HCT116 (cell line): ENCODE data around the gene SNTB2. TPM values are rescaled to one million over a fixed set of nuclear protein-coding genes. Genes with fewer than 3 reads are reported as not detected.

Experiments
- ATAC-seq: fragments of 200-7000 bp; cut with Tn5 transposase; 2 replicates; pipeline ENCODE4 v1.9.1; 2020; ENCODE audit warnings: mild to moderate bottlenecking, moderate library complexity
- BruUV-seq: library from RNA; stranded (reverse); fragments of 400-500 nt; replicated peaks from 2 replicates; lab custom pipeline; 2021; lab: Mats Ljungman, UMichigan
- CTCF ChIA-PET: fragments of 300-600 bp; sonication (Branson Sonifier 250); formaldehyde crosslinking; loops from one replicate; lab custom pipeline; 2021; ENCODE audit warnings: antibody characterized with exemption; lab: Charles Lee
- POLR2A ChIA-PET: fragments of 300-600, 350-600 bp; sonication (Branson Sonifier 250); formaldehyde crosslinking; loops from one replicate; lab custom pipeline; 2021; ENCODE audit warnings: antibody characterized with exemption; lab: Charles Lee
- RAD21 ChIA-PET, 2 experiments: fragments of 300-600 bp; sonication (Branson Sonifier 250); formaldehyde crosslinking; loops; one replicate each; lab custom pipeline; 2023; ENCODE audit warnings: low total read pairs in 2 of 2; ENCODE audit not compliant: uncharacterized antibody in 2 of 2, unreplicated experiment in 2 of 2, low non-redundant PET in 1 of 2; lab: Charles Lee
- DNase-seq: peaks from one replicate; pipeline ENCODE4 v3.0.0-alpha.2; 2010; ENCODE audit warnings: low read depth, low spot score
- H2AFZ ChIP-seq: fragments of 200-600 bp; shearing (Covaris generic), sonication (generic); 2 replicates; pipeline ENCODE4 v1.6.1; 2017; ENCODE audit warnings: low read depth, mixed run types, mixed read lengths, antibody characterized with exemption, low read length; ENCODE audit not compliant: poor library complexity, severe bottlenecking
- H3K27ac ChIP-seq: 2 replicates; pipeline ENCODE4 v1.5.1; 2012; ENCODE audit warnings: low read depth, low read length
- H3K27me3 ChIP-seq: fragments of 200-600 bp; sonication (generic); 2 replicates; pipeline ENCODE4 v1.6.1; 2016; ENCODE audit warnings: mixed run types, low read length, mixed read lengths; ENCODE audit not compliant: insufficient read depth
- H3K36me3 ChIP-seq, 2 experiments: fragments of 200-500 bp in 1 of 2; fragments of 200-600 bp in 1 of 2; sonication (Bioruptor generic) in 1 of 2; sonication (generic) in 1 of 2; 2 replicates each; pipeline versions ENCODE4 v1.5.1 to v1.6.1; 2014 to 2016; ENCODE audit warnings: low read length in 2 of 2, inconsistent platforms in 1 of 2, mixed read lengths in 1 of 2, mixed run types in 1 of 2; ENCODE audit not compliant: insufficient read depth in 2 of 2, control insufficient read depth in 1 of 2
- H3K4me1 ChIP-seq, 2 experiments: fragments of 200-600 bp in 1 of 2; sonication (generic) in 1 of 2; 2 replicates each; pipeline versions ENCODE4 v1.5.1 to v1.6.1; 2012 to 2017; ENCODE audit warnings: low read length in 2 of 2, inconsistent platforms in 1 of 2, mild to moderate bottlenecking in 1 of 2, mixed read lengths in 1 of 2, mixed run types in 1 of 2, moderate library complexity in 1 of 2; ENCODE audit not compliant: insufficient read depth in 2 of 2, control insufficient read depth in 1 of 2
- H3K4me2 ChIP-seq: fragments of 200-600 bp; sonication (generic); 2 replicates; pipeline ENCODE4 v1.6.1; 2017; ENCODE audit warnings: mixed run types, low read length, mixed read lengths
- H3K4me3 ChIP-seq, 2 experiments: fragments of 200-600 bp in 1 of 2; sonication (generic) in 1 of 2; replicated peaks in 1 of 2; 2 replicates each; pipeline ENCODE4 v1.5.1; 2011 to 2016; ENCODE audit warnings: low read length in 2 of 2, control low read depth in 1 of 2, low read depth in 1 of 2, mild to moderate bottlenecking in 1 of 2, mixed read lengths in 1 of 2, mixed run types in 1 of 2
- H3K79me2 ChIP-seq: fragments of 200-600 bp; sonication (generic); 2 replicates; pipeline ENCODE4 v1.6.1; 2017; ENCODE audit warnings: mild to moderate bottlenecking, mixed run types, low read length, moderate library complexity, mixed read lengths; ENCODE audit not compliant: insufficient read depth
- H3K9ac ChIP-seq: fragments of 200-600 bp; sonication (generic); 2 replicates; pipeline ENCODE4 v1.6.1; 2016; ENCODE audit warnings: low read length, mixed read lengths
- H3K9me2 ChIP-seq: fragments of 200-600 bp; sonication (generic), shearing (Covaris generic); 2 replicates; pipeline ENCODE4 v1.6.1; 2017; ENCODE audit warnings: mixed run types, mild to moderate bottlenecking, moderate library complexity; ENCODE audit not compliant: insufficient read depth
- H3K9me3 ChIP-seq, 2 experiments: fragments of 200-500 bp in 1 of 2; fragments of 200-600 bp in 1 of 2; sonication (Bioruptor generic) in 1 of 2; sonication (generic) in 1 of 2; 2 replicates each; pipeline ENCODE4 v1.6.1; 2014 to 2017; ENCODE audit warnings: low read length in 2 of 2, mixed read lengths in 2 of 2, inconsistent platforms in 1 of 2, low read depth in 1 of 2, mild to moderate bottlenecking in 1 of 2, mixed run types in 1 of 2, moderate library complexity in 1 of 2; ENCODE audit not compliant: control insufficient read depth in 1 of 2, insufficient read depth in 1 of 2
- H4K20me1 ChIP-seq: fragments of 200-600 bp; sonication (generic), shearing (Covaris generic); 2 replicates; pipeline ENCODE4 v1.6.1; 2017; ENCODE audit warnings: mixed run types, mild to moderate bottlenecking, moderate library complexity; ENCODE audit not compliant: insufficient read depth
- CBX3 ChIP-seq: IDR thresholded peaks from 2 replicates; pipeline ENCODE4 v1.6.1; 2012; ENCODE audit warnings: low read depth
- CEBPB ChIP-seq: IDR thresholded peaks from 2 replicates; pipeline ENCODE4 v1.6.1; 2012; ENCODE audit warnings: low read depth
- CTCF ChIP-seq, 3 experiments: fragments of 200-600 bp in 1 of 3; sonication (generic) in 1 of 3; IDR thresholded peaks in 2 of 3; conservative IDR thresholded peaks in 1 of 3; 2 replicates each; pipeline ENCODE4 v1.5.1; 2012 to 2017; ENCODE audit warnings: low read depth in 2 of 3, low read length in 2 of 3, antibody characterized with exemption in 1 of 3, borderline replicate concordance in 1 of 3, control low read depth in 1 of 3, mild to moderate bottlenecking in 1 of 3, mixed read lengths in 1 of 3, mixed run types in 1 of 3, moderate library complexity in 1 of 3; ENCODE audit not compliant: insufficient read depth in 1 of 3
- ELF1 ChIP-seq: IDR thresholded peaks from 2 replicates; pipeline ENCODE4 v1.6.1; 2012; ENCODE audit warnings: low read depth, borderline replicate concordance
- FOSL1 ChIP-seq: IDR thresholded peaks from 2 replicates; pipeline ENCODE4 v1.6.1; 2012; ENCODE audit warnings: low read depth
- JUND ChIP-seq: IDR thresholded peaks from 2 replicates; pipeline ENCODE4 v1.6.1; 2012
- POLR2A ChIP-seq: IDR thresholded peaks from 2 replicates; pipeline ENCODE4 v1.7.0; 2011; ENCODE audit warnings: borderline replicate concordance; ENCODE audit not compliant: insufficient read depth, insufficient read length; ENCODE audit errors: extremely low read depth
- POLR2AphosphoS5 ChIP-seq: IDR thresholded peaks from 2 replicates; pipeline ENCODE4 v1.6.1; 2011; ENCODE audit warnings: mild to moderate bottlenecking, low read depth, low read length, moderate library complexity
- RAD21 ChIP-seq: IDR thresholded peaks from 2 replicates; pipeline ENCODE4 v1.6.1; 2012; ENCODE audit warnings: low read depth, mild to moderate bottlenecking
- REST ChIP-seq: IDR thresholded peaks from 2 replicates; pipeline ENCODE4 v1.6.1; 2012; ENCODE audit warnings: low read depth
- SIN3A ChIP-seq: IDR thresholded peaks from 2 replicates; pipeline ENCODE4 v1.6.1; 2012; ENCODE audit warnings: low read depth
- SP1 ChIP-seq: IDR thresholded peaks from 2 replicates; pipeline ENCODE4 v1.6.1; 2012; ENCODE audit warnings: low read depth
- SRF ChIP-seq: IDR thresholded peaks from 2 replicates; pipeline ENCODE4 v1.6.1; 2012; ENCODE audit warnings: low read depth
- YY1 ChIP-seq: IDR thresholded peaks from 2 replicates; pipeline ENCODE4 v1.6.1; 2011; ENCODE audit warnings: low read length, low read depth, moderate library complexity, mild to moderate bottlenecking; ENCODE audit not compliant: insufficient replicate concordance; ENCODE audit errors: extremely low read depth
- ZFX ChIP-seq: fragments of 450-650 bp; IDR thresholded peaks from 2 replicates; pipeline ENCODE4 v1.6.1; 2017
- ZNF274 ChIP-seq: fragments of 200-500 bp; sonication (Bioruptor generic); IDR thresholded peaks from 2 replicates; pipeline ENCODE4 v1.6.1; 2014; ENCODE audit warnings: mild to moderate bottlenecking, low read depth, low read length, inconsistent platforms
- intact Hi-C: fragments of 100-400 bp; cut with micrococcal nuclease; formaldehyde crosslinking; loops from 2 replicates; pipeline ENCODE4 v1.10.0; 2022
- total RNA-seq: library from RNA; stranded (reverse); gene quantifications from one replicate; pipeline ENCODE4 v1.2.1, GENCODE V29; 2021; ENCODE audit not compliant: unreplicated experiment
- TF ChIP-seq, protein P1 (sequence below): IDR thresholded peaks from 2 replicates; pipeline ENCODE4 v1.6.1; 2011; ENCODE audit warnings: mild to moderate bottlenecking, low read length, moderate library complexity; ENCODE audit not compliant: insufficient replicate concordance; ENCODE audit errors: extremely low read depth
- TF ChIP-seq, protein P2 (sequence below): IDR thresholded peaks from 2 replicates; pipeline ENCODE4 v1.6.1; 2012

SNTB2 gene
- total RNA-seq, 1 experiment from 2014 or later = 38.1 TPM

GRCh38 chr16:69169051-69169450 lies 17.9 kb upstream of the SNTB2 start:
- POLR2A ChIA-PET = no interaction called here
- no TSS peak for BruUV-seq
- Histone ChIP-seq H3K36me3 (peaks cover 33 to 58% of the 10 kb centered on the region in 2 experiments), H3K27ac (no peak overlapping the region), H3K79me2 (peaks cover 15% of the 10 kb centered on the region; the same call in 1 of the 2 replicates), H3K27me3 (no peaks in the 10 kb centered on the region), H3K4me3 (no peak overlapping the region), H3K9me3 (no peaks in the 10 kb centered on the region), H3K9me2 (no peaks in the 10 kb centered on the region), H3K4me1 (peaks cover 0 to 32% of the 10 kb centered on the region in 2 experiments; a peak in 2 of 4 replicates), H3K4me2 (no peak overlapping the region), H2AFZ (no peak overlapping the region)
- RAD21 ChIA-PET = no interaction called here
- no peak for ATAC-seq
- intact Hi-C loops = no loop called here
- CTCF ChIA-PET = no interaction called here
- TF ChIP-seq POLR2AphosphoS5 (no peak), POLR2A (no peak), SP1 (no peak), RAD21 (no peak), SIN3A (no peak), CTCF (IDR thresholded peaks at IDR 0.05 in 2 of 3, conservative IDR thresholded peaks at IDR 0.05 in 1 of 3; ENCODE audit: borderline replicate concordance in 1 of 3, insufficient read depth in 1 of 3, low read depth in 2 of 3, low read length in 2 of 3) (no peak), ZNF274 (no peak), FOSL1 (no peak), ZFX (no peak), SRF (no peak), YY1 (no peak), CEBPB (no peak), CBX3 (no peak), ELF1 (no peak), REST (no peak), JUND (no peak)
- TF ChIP-seq, protein P1, sequence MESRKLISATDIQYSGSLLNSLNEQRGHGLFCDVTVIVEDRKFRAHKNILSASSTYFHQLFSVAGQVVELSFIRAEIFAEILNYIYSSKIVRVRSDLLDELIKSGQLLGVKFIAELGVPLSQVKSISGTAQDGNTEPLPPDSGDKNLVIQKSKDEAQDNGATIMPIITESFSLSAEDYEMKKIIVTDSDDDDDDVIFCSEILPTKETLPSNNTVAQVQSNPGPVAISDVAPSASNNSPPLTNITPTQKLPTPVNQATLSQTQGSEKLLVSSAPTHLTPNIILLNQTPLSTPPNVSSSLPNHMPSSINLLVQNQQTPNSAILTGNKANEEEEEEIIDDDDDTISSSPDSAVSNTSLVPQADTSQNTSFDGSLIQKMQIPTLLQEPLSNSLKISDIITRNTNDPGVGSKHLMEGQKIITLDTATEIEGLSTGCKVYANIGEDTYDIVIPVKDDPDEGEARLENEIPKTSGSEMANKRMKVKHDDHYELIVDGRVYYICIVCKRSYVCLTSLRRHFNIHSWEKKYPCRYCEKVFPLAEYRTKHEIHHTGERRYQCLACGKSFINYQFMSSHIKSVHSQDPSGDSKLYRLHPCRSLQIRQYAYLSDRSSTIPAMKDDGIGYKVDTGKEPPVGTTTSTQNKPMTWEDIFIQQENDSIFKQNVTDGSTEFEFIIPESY = no peak
- TF ChIP-seq, protein P2, sequence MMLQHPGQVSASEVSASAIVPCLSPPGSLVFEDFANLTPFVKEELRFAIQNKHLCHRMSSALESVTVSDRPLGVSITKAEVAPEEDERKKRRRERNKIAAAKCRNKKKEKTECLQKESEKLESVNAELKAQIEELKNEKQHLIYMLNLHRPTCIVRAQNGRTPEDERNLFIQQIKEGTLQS = no peak
- TF ChIP-seq, all 23 proteins: peak for 0
- Histone ChIP-seq H3K9ac (no peak overlapping the region), H4K20me1 (no peaks in the 10 kb centered on the region)
- DNase-seq = no peak
